Measurements from ENCODE around the gene TTC7B. TPM values are rescaled to one million over a fixed set of nuclear protein-coding genes. Genes with fewer than 3 reads are reported as not detected.

Gene TTC7B
- total RNA-seq, 1 donor from 2014 or later: 82.6 TPM

DNA sequence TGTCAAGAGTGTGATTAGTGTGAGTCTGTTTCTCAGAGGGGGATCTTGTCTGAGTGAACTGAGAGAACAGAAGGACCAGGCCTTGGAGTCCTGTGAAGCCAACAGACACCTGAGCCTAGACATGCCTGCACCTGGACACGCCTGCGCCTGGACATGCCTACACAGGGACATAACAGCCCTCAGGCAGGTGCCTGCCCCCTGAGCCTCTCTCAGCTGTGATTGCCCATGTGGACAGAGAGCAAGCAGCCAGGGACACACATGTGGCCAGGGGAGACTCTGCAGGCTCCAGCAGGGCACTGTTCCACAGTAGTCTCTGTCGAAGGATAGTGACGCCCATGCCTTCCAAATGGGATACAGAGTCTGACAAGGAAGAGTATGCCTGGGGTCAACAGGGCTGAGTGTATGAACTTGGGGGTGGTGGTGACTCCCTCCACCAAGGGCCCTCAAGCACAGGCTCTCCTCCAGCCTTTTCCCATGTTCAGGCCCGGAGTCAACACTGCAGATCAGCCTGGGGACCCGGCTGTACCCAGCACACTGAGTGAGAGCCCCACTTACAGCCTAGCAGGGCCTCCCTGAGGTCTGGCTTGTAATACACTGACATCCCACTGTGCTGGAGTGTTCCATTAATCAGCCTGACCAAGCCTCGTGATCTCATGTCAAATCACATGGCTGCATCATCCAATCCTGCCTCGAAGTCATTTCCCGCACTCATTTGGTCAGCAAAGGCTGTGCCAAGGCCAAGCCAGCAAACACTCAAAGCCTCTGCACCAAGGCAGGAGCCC lies 246.4 kb downstream of the TTC7B start:
- TF ChIP-seq, protein P1, sequence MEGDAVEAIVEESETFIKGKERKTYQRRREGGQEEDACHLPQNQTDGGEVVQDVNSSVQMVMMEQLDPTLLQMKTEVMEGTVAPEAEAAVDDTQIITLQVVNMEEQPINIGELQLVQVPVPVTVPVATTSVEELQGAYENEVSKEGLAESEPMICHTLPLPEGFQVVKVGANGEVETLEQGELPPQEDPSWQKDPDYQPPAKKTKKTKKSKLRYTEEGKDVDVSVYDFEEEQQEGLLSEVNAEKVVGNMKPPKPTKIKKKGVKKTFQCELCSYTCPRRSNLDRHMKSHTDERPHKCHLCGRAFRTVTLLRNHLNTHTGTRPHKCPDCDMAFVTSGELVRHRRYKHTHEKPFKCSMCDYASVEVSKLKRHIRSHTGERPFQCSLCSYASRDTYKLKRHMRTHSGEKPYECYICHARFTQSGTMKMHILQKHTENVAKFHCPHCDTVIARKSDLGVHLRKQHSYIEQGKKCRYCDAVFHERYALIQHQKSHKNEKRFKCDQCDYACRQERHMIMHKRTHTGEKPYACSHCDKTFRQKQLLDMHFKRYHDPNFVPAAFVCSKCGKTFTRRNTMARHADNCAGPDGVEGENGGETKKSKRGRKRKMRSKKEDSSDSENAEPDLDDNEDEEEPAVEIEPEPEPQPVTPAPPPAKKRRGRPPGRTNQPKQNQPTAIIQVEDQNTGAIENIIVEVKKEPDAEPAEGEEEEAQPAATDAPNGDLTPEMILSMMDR (conservative IDR thresholded peaks at IDR 0.05; ENCODE audit: low read depth, low read length): no peak
- no peak for DNase-seq (ENCODE audit: low read depth)
- no peak overlapping the region for H3K4me3 ChIP-seq (ENCODE audit: low read depth, low read length)

DNA sequence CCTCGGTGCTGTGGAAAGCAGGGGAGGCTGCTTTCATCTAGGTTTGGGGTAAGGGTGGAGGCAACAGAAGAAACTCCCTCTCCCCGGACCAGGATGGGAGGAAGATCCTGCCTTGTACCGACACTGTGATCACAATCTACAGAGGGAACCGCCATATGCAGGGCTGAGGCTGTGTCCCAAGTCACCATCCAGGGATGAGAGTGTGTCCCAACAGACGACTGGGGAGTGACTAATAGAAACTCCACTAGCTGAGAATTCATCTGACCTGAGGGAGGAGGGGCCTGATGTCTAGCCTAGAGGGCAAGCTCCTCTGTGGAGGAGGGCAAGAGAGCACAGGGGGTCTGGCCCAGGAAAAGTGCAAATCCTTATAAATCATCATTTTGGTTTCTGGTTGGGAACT lies 247.0 kb downstream of the TTC7B start:
- no peak overlapping the region for H3K4me3 ChIP-seq (ENCODE audit: low read depth, low read length)
- TF ChIP-seq, protein P1 (conservative IDR thresholded peaks at IDR 0.05; ENCODE audit: low read depth, low read length): no peak
- DNase-seq (ENCODE audit: low read depth): no peak

DNA sequence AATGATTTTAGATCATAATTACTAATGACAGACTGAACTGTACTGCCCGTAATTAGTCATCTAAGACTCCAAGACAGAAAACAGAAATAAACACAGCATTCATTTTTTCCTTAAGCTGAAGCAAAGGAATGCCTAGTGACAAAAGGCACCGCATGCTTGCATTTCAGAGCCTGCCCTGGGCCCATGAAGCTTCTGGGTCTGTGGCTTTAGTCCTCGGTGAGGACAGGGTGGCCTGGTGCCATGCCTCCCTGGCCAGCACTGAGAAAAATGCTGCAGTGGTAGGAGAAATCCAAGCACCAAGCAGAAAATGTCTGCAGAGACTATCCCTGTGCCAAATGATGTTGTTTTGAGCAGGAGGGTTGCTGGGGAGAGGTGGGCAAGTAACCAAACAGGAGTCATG lies 247.8 kb downstream of the TTC7B start:
- no peak overlapping the region for H3K4me3 ChIP-seq (ENCODE audit: low read depth, low read length)
- TF ChIP-seq, protein P1 (conservative IDR thresholded peaks at IDR 0.05; ENCODE audit: low read depth, low read length): no peak
- DNase-seq (ENCODE audit: low read depth): no peak

DNA sequence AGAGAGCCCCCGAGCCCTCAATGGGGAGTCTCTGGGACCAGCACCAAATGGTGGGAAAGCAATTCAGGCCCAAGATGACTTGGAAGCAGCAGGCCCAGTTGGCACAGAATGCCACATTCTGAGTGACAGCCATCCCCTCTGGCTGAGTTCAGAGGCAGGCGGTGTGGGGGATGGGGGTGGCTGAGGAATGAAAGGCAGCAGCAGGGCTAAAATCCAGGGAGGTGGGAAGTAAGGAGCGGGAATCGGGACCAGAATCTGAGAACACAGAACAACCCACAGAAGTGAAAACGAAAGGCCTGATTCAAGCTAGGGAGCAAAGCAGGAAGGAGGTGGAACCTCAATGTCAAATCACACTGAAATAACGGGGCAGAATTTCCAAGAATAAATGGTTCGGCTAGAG lies 248.2 kb downstream of the TTC7B start:
- TF ChIP-seq, protein P1 (conservative IDR thresholded peaks at IDR 0.05; ENCODE audit: low read depth, low read length): no peak
- H3K4me3 ChIP-seq (ENCODE audit: low read depth, low read length): no peak overlapping the region
- DNase-seq (ENCODE audit: low read depth): no peak

DNA sequence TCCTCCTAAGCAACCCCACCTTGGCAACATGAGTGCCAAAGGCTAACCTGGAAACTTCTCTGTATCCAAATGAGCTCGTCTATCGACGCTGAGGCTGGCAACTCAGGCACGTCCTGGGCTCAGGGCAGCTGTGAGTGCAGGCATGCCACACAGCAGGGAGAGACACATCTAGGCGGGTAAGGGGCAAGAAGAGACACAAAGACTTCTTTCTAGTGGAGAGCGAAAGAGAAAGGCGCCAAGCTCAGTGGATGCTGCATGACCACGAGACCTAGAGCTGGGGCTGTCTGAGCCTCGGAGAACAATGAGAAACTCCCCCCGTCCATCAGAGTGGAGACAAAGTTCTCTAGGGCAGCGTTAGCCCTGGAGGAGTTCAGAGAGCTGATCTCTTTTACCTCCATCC lies 249.0 kb downstream of the TTC7B start:
- DNase-seq (ENCODE audit: low read depth): no peak
- H3K4me3 ChIP-seq (ENCODE audit: low read depth, low read length): no peak overlapping the region
- TF ChIP-seq, protein P1 (conservative IDR thresholded peaks at IDR 0.05; ENCODE audit: low read depth, low read length): no peak

DNA sequence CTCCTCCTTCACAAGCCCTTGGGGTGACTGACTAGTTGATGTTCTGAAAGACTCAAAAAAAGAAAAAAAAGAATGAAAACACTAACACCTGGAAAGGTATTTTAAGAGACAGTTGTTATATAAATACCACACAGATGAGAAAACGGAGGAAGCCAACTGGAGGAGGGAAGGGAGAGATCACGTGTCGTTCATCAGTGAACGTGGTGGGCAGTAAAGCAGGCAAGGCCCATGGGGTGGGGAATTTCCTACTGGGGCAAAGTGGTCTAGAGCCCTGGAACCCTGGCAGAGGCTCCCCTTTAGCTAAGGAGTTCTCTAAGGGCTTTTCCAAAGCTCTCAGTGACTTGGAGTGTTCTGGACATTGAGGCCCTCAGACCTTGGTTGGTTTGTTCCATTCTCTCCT lies 249.7 kb downstream of the TTC7B start:
- no peak for DNase-seq (ENCODE audit: low read depth)
- H3K4me3 ChIP-seq (ENCODE audit: low read depth, low read length): no peak overlapping the region
- TF ChIP-seq, protein P1 (conservative IDR thresholded peaks at IDR 0.05; ENCODE audit: low read depth, low read length): no peak

DNA sequence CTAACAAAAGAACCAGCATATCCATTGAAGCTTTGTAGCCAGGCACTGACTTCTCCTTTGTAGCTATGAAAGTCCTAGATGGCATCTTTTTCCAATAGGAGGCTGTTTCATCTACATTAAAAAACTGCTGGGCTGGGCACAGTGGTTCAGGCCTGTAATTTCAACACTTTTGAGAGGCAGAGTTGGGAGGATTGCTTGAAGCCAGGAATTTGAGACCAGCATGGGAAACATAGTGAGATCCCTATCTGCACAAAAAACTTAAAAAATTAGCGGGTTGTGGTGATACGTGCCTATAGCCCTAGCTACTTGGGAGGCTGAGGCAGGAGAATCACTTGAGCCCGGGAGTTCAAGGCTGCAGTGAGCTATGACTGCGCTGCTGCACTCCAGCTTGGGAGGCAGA lies 251.7 kb downstream of the TTC7B start:
- DNase-seq (ENCODE audit: low read depth): no peak
- H3K4me3 ChIP-seq (ENCODE audit: low read depth, low read length): no peak overlapping the region
- TF ChIP-seq, protein P1 (conservative IDR thresholded peaks at IDR 0.05; ENCODE audit: low read depth, low read length): no peak
